Fibroblast of villous mesenchyme (primary cell): ENCODE measurements around the gene CACNA1S. TPM values are rescaled to one million over a fixed set of nuclear protein-coding genes. Genes with fewer than 3 reads are reported as not detected.
A peak's percentile ranks its signal among the peaks of the same experiment; 100 is the strongest.

Source experiments
- DNase-seq: peaks from one replicate; pipeline ENCODE4 v3.0.0-alpha.2; 2010; ENCODE audit warnings: low read depth
- H3K4me3 ChIP-seq: 2 replicates; pipeline ENCODE4 v1.5.1; 2011; ENCODE audit warnings: low read depth, mild to moderate bottlenecking, low read length
- CTCF ChIP-seq: IDR thresholded peaks from 2 replicates; pipeline ENCODE4 v1.5.1; 2012; ENCODE audit warnings: low read depth, mild to moderate bottlenecking, low read length; ENCODE audit not compliant: insufficient read depth
- total RNA-seq: library from RNA; depleted of rRNA; stranded (reverse); fragments of >200 nt; gene quantifications from 2 replicates; pipeline ENCODE4 v1.2.3, GENCODE V29; 2012

Gene CACNA1S
- total RNA-seq, 1 donor: not detected

GRCh38 chr1:201153474-201154388 lies 41.5 kb upstream of the CACNA1S start:
- no peak for DNase-seq
- peak overlapping the region; percentile 89 for H3K4me3 ChIP-seq
- no peak for TF ChIP-seq CTCF

GRCh38 chr1:201149400-201149799 lies 37.2 kb upstream of the CACNA1S start:
- DNase-seq: peak; percentile 49
- no peak overlapping the region for H3K4me3 ChIP-seq
- TF ChIP-seq CTCF: peak; percentile 53

- TF ChIP-seq CTCF: no peak
- no peak overlapping the region for H3K4me3 ChIP-seq
- no peak for DNase-seq
Measured at GRCh38 chr1:201147396-201148015, 35.3 kb upstream of the CACNA1S start.

GRCh38 chr1:201146626-201147390 lies 34.6 kb upstream of the CACNA1S start:
- no peak for DNase-seq
- H3K4me3 ChIP-seq: no peak overlapping the region
- TF ChIP-seq CTCF: no peak

- no peak overlapping the region for H3K4me3 ChIP-seq
- no peak for DNase-seq
- TF ChIP-seq CTCF: no peak
Measured at GRCh38 chr1:201145816-201146215, 33.6 kb upstream of the CACNA1S start.

GRCh38 chr1:201145132-201145531 lies 32.9 kb upstream of the CACNA1S start:
- DNase-seq: no peak
- TF ChIP-seq CTCF: no peak
- H3K4me3 ChIP-seq: no peak overlapping the region
